Activated CD4-positive, alpha-beta T cell treated with anti-CD3 and anti-CD28 coated beads, Interleukin-10, Interleukin-2, amounts not matched to agents 100 ng/mL and 50 ng/mL, durations not matched to agents 16 hours and 8 hours (primary cell): ENCODE measurements around the gene RNF217.
"Not testable (repeated sequence)": the region's sequence is repeated elsewhere in the genome, so short reads cannot be mapped to it uniquely, and the experiment has no call there.

Source experiments
- DNase-seq: peaks from one replicate; pipeline ENCODE4 v3.0.0-alpha.2; 2020

The RNF217 gene

GRCh38 chr6:125102411-125102810 is 140.2 kb downstream of the RNF217 start:
- no peak for DNase-seq

GRCh38 chr6:125102891-125103290 is 140.7 kb downstream of the RNF217 start:
- no peak for DNase-seq

DNA sequence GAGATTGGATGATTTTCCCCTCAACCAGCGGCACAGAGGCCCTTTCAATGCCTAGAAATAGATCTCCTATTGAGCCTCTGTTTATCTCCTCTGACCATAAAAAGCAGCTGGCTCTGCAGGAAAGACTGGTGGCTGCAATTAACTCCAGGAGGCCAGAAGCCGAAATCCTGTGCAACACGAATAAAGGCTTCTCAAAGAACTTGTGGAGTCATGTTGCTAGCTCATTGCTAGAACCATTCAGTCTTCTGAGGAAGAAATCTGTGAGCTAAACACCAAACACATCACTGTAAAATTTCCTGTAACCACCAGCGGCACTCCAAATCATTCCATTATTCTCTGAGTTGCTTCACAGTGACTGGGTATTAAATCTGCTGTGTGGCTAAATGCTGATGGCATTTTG is 142.2 kb downstream of the RNF217 start:
- no peak for DNase-seq

DNA sequence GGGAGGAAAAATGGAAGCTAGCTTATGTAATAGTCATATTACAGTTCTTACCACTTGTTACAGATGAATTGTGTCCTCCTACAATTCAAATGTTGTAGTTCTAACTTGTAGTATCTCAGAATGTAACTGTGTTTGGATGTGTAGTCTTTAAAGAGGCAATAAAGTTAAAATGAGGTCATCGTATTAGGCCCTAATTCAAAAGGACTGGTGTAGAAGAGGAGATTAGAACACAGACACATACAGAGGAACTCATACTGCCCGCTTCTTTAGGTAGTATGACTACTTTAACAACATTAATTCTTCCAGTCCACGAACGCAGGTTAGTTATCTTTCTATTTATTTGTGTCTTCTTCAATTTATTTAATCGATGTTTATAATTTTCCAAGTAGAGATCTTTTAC is 144.8 kb downstream of the RNF217 start:
- DNase-seq, result no peak

DNA sequence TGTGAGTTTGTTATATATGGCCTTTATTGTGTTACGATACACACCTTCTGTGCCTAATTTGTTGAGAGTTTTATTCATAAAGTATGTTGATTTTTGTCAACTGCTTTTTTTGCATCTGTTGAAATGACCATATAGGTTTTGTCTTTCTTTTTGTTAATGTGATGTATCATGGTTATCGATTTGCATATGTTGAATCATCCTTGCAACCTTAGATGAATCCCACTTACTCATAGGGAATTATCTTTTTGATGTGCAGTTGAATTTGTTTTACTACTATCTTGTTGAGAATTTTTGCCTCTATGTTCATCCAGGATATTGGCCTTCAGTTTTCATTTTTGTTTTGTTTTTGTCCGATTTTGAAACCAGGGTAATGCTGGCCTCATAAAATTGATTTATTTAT is 145.7 kb downstream of the RNF217 start:
- no peak for DNase-seq

DNA sequence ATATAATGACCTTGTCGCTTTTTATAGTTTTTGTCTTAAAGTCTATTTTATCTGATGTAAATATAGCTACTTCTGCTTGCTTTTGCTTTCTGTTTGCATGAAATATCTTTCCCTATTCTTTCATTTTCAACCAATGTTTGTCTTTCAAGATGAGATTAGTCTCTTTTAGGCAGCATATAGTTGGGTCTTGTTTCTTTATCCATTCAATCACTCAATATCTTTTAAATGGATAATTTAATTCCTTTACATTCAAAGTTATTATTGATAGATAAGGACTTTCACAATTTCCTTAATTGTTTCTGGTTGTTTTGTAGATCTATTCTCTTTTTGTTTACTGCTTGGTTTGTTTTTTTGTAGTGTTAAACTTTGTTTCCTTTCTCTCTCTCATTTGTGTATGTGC is 147.8 kb downstream of the RNF217 start:
- DNase-seq, result no peak

- no peak for DNase-seq
Measured at GRCh38 chr6:125111219-125111983, 149.2 kb downstream of the RNF217 start.

DNA sequence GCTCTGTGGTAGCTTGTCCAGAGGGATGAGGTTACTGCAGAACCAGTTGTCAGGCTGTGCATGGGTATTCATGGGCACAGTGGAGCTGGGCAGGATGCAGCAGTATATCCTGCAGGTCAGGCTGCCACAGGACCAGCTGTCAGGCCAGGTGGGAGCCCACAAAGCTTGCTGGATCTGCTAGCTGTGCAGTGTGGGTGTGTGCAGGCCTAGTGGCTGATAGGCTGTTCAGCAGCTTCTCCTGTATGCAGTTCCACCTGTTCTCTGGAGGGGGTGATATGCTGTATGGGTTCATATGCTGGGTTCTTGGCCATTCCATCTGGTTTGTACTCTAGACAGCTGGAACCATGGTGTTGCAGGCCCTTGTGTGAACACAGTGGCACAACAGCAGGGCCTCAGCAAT is 150.7 kb downstream of the RNF217 start:
- DNase-seq, result no peak

DNA sequence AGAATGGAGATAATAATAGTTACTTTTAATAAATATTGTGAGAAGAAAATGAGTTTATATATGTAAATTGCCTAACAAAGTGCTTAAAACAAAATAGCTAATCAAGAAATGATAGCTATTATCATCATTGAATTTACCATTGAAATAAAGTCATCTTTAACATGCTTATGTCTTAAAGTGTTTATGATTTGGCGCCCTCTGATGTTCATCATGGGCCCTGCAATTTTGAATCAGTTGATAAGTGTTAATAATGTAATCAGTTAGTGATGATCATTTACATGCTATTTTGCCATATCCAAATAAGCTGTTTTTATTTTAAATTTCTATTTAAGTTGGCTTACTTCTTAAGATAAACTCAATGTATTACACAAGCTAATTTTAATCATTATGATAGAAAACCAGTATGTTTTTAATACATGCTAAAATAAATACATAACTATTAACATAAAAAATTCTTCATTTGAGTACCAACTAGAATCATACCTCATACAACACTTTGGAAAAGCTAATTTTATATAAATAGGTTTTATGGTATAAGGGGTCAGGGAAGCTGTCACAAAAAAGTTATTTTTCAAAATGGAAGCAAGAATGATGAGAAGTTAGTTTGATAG is 152.1 kb downstream of the RNF217 start:
- DNase-seq, result peak; percentile 36

- no peak for DNase-seq
Measured at GRCh38 chr6:125116170-125116569, 153.9 kb downstream of the RNF217 start.

GRCh38 chr6:125116710-125117109 is 154.5 kb downstream of the RNF217 start:
- DNase-seq, result no peak

- DNase-seq, result no peak
Measured at GRCh38 chr6:125117818-125118217, 155.6 kb downstream of the RNF217 start.

DNA sequence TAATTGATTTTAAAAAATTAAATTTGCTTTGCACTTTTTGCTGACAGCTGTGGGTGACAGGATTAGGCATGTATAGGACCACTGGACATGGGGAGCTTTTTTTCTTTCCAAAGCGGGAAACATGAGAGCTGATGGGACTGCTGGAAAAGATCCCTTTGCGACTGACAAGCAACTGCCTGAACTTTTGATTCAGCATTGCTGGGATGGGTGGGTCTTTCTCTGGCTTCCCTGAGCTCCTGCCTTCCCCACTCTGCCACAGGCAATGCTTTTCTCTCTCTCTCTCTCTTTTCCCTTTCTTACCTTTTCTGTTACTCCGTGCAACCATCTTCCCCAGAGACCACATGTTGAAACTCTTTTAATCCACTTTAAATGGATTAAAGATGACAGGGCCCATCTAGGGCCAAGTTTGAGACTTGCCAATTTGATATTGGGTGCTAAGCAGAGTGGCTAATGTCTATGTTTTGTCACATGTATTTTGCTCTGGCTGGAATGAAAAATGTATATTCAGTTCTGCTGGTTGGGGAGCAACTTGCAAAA is 157.9 kb downstream of the RNF217 start:
- no peak for DNase-seq

GRCh38 chr6:125121894-125122293 is 159.7 kb downstream of the RNF217 start:
- DNase-seq, result no peak

- DNase-seq, result no peak
Measured at GRCh38 chr6:125123051-125123450, 160.8 kb downstream of the RNF217 start.

- no peak for DNase-seq
Measured at GRCh38 chr6:125123468-125124048, 161.3 kb downstream of the RNF217 start.

DNA sequence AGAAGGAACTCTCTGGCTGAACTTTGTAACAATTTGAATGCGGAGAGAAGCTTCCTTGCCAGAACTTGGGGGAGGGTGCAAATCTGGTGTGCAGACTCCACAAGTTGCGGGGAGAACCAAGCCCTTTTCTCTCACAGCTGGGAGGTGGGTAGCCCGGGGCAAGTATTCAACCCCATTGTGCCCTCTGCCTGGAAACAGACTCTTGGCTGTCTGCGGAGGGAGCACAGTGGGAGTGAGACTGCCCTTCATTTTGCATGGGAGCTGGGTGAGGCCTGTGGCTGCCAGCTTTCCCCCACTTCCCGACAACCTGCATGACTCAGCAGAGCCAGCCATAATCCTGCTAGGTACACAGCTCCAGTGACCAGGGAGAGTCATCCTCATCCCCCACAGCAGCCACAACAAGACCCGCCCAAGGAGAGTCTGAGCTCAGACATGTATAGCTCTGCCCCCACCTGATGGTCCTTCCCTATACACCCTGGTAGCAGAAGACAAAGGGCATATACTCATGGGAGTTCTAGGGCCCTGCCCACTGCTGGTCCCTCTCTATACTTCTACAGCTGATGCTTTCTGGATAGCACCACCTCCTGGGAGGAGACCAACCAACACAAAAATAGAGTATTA is 161.9 kb downstream of the RNF217 start:
- DNase-seq, result no peak

DNA sequence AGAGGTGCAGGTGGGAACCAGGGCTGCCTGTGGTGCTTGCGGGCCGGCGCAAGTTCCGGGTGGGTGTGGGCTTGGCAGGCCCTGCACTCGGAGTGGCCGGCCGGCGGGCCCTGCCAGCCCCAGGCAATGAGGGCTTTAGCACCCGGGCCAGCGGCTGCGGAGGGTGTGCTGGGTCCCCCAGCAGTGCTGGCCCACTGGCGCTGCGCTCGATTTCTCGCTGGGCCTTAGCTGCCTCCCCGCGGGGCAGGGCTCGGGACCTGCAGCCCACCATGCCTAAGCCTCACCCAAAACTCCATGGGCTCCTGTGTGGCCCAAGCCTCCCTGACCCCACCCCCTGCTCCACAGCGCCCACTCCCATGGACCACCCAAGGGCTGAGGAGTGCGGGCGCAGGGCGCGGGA is 163.6 kb downstream of the RNF217 start:
- not testable (repeated sequence) for DNase-seq

DNA sequence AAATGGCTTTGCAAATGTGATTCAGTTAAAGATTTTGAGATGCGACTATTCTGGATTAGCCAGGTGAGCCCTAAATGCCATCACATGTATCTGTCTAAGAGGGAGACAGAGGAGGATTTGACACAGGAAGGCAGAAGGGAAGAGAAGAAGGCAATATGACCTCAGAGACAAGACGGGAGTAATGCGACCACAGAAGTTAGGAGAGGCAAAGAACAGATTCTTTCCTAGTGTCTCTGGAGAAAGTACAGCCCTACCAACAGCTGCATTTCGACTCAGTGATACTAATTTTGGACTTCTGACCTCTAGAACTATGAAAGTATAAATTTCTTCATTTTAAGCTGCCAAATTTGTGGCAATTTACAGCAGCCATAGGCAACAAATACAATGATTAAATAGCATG is 167.1 kb downstream of the RNF217 start:
- no peak for DNase-seq

DNA sequence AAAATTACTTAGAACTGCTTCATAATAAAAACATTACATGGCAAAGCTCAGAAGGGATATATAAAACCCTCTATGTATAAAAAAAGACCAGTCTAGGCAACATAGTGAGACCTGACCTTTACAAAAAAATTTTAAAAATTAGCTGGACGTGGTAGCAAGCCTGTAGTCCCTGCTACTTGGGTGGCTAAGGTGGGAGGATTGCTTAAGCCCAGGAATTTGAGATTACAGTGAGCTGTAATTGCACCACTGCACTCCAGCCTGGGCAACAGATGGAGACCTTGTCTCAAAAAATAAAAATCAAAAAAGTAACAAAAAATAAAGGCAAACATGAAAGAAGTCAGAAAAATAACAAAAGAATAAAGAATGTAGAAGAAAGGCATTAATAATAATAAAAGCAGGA is 169.8 kb downstream of the RNF217 start:
- no peak for DNase-seq

DNA sequence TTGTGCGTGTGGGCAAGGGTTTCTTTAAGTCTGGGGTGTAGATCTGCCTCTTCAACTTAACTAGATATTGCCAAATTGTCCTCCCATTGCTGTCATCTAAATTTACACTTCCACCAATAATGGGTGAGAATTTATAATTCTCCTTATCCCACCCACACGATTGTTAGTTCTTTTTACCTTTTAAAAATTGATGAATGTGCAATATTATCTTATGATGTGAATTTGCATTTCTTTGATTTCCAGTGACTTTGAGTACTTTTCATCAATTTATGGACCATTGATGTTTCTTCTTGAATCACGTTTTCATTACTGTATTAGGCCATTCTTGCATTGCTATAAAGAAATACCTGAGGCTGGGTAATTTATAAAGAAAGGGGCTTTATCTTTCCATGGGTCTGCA is 174.1 kb downstream of the RNF217 start:
- DNase-seq, result no peak

DNA sequence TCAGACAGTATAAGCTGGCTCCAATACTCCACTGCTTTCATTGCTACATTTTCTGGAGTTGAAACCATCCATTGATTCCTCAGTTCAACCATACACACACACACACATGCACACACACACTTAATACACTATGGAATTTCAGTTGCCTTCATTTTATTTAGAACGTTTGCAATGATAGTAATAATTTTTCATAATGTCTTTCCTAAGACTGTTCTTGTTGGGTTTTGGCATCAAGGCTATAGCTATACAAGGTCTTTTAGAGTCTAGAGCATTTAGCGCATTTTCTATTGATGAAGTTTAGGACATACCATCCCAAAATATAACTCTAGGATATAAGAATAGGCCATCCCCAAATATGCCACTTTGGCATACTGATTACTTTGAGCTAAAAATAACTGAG is 175.8 kb downstream of the RNF217 start:
- no peak for DNase-seq

- no peak for DNase-seq
Measured at GRCh38 chr6:125140808-125141207, 178.6 kb downstream of the RNF217 start.
